Naive thymus-derived CD4-positive, alpha-beta T cell (primary cell): ENCODE measurements around the gene TTC13. TPM values are rescaled to one million over a fixed set of nuclear protein-coding genes. Genes with fewer than 3 reads are reported as not detected.

Experiments
- ATAC-seq: fragments of 150-1000 bp; cut with Tn5 transposase; 2 replicates; pipeline ENCODE4 v1.10.0; 2021; ENCODE audit warnings: mild to moderate bottlenecking, moderate library complexity
- CTCF ChIA-PET: fragments of 350-600 bp; sonication (Branson Sonifier 250); formaldehyde crosslinking; loops from one replicate; lab custom pipeline; 2021; ENCODE audit warnings: antibody characterized with exemption; lab: Charles Lee
- POLR2A ChIA-PET: fragments of 350-600 bp; sonication (Branson Sonifier 250); formaldehyde crosslinking; loops from one replicate; lab custom pipeline; 2021; ENCODE audit warnings: antibody characterized with exemption, inconsistent platforms; lab: Charles Lee
- DNase-seq, 9 donors: peaks; one replicate each; pipeline versions ENCODE4 v3.0.0 to v3.0.0-alpha.2; 2020 to 2022; ENCODE audit warnings: mixed read lengths in 1 of 9
- H3K27ac ChIP-seq: one replicate; pipeline ENCODE4 v1.7.0; 2013; ENCODE audit warnings: mild to moderate bottlenecking, low read depth, low read length, moderate library complexity
- H3K27me3 ChIP-seq, 2 donors: one replicate each; pipeline ENCODE4 v1.7.0; 2013; ENCODE audit warnings: low read length in 2 of 2, mild to moderate bottlenecking in 2 of 2, moderate library complexity in 2 of 2; ENCODE audit not compliant: control insufficient read depth in 2 of 2, insufficient read depth in 2 of 2
- H3K36me3 ChIP-seq, 3 experiments: 1 replicate in 2 of 3; 2 replicates in 1 of 3; pipeline ENCODE4 v1.7.0; 2013; ENCODE audit warnings: low read length in 3 of 3, mild to moderate bottlenecking in 3 of 3, moderate library complexity in 1 of 3; ENCODE audit not compliant: insufficient read depth in 3 of 3, control insufficient read depth in 2 of 3
- H3K4me1 ChIP-seq, 2 donors: one replicate each; pipeline ENCODE4 v1.7.0; 2013; ENCODE audit warnings: low read length in 2 of 2, mild to moderate bottlenecking in 2 of 2, moderate library complexity in 1 of 2; ENCODE audit not compliant: control insufficient read depth in 2 of 2, insufficient read depth in 2 of 2
- H3K4me3 ChIP-seq: 2 replicates; pipeline ENCODE4 v1.7.0; 2013; ENCODE audit warnings: mild to moderate bottlenecking, low read length
- H3K9me3 ChIP-seq, 3 experiments: 1 replicate in 2 of 3; 2 replicates in 1 of 3; pipeline ENCODE4 v1.7.0; 2013; ENCODE audit warnings: low read length in 3 of 3; ENCODE audit not compliant: control insufficient read depth in 2 of 3
- H3K27ac Mint-ChIP-seq, 9 donors: one replicate each; pipeline ENCODE4 v1.8.0; 2020 to 2022; ENCODE audit warnings: mixed read lengths in 9 of 9, mild to moderate bottlenecking in 8 of 9, moderate library complexity in 5 of 9, inconsistent platforms in 2 of 9
- H3K27me3 Mint-ChIP-seq, 5 donors: one replicate each; pipeline ENCODE4 v1.8.0; 2021 to 2022; ENCODE audit warnings: mixed read lengths in 5 of 5, mild to moderate bottlenecking in 1 of 5
- H3K36me3 Mint-ChIP-seq, 5 donors: one replicate each; pipeline ENCODE4 v1.8.0; 2020 to 2022; ENCODE audit warnings: mixed read lengths in 5 of 5, mild to moderate bottlenecking in 3 of 5, inconsistent platforms in 1 of 5
- H3K4me1 Mint-ChIP-seq, 7 donors: one replicate each; pipeline ENCODE4 v1.8.0; 2020 to 2022; ENCODE audit warnings: mixed read lengths in 7 of 7, mild to moderate bottlenecking in 3 of 7, inconsistent platforms in 1 of 7
- H3K4me3 Mint-ChIP-seq, 10 donors: one replicate each; pipeline ENCODE4 v1.8.0; 2020 to 2022; ENCODE audit warnings: mild to moderate bottlenecking in 10 of 10, mixed read lengths in 10 of 10, moderate library complexity in 6 of 10, inconsistent platforms in 2 of 10
- H3K9me3 Mint-ChIP-seq, 11 donors: one replicate each; pipeline ENCODE4 v1.8.0; 2020 to 2022; ENCODE audit warnings: mixed read lengths in 11 of 11, mild to moderate bottlenecking in 4 of 11, inconsistent platforms in 1 of 11, moderate library complexity in 1 of 11
- intact Hi-C, 2 donors: fragments of 100-400 bp; cut with micrococcal nuclease; formaldehyde crosslinking; loops; one replicate each; pipeline ENCODE4 v1.15.1; 2023
- polyA plus RNA-seq, 2 donors: library from polyadenylated mRNA; unstranded; fragments of 300-500 nt; fragmentation: Illumina TruSeq; gene quantifications; one replicate each; pipeline ENCODE4 v1.2.3, GENCODE V29; 2021
- total RNA-seq, 6 experiments: library from RNA in 5 of 6; stranded (reverse) in 5 of 6; gene quantifications; 1 replicate in 5 of 6; 2 replicates in 1 of 6; pipeline ENCODE4 v1.2.3 and lab custom pipeline; 2021 to 2026

Gene TTC13
- total and polyA plus RNA-seq, 7 experiments from 2014 or later: 9.9 to 54.6 (median 33.8) TPM

DNA sequence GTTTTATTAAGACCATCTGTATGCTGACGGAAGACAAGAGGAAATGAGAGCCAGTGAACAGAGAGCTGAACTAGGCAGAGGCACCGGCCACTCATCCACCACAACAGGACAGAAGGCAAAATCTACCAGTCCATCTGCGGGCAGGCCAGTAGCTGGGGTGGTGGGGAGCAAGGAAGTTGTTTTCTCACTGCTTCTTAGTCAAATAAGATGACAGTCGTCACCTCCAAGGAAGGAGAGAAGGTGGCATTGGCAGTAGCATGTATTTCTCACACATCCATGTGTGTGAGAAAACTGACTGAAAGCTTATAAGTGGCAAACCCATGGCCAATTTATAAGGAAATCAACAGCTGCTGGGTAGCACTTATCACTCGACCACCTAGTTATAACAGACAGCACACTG is 8.2 kb downstream of the TTC13 start:
- H3K4me3 Mint-ChIP-seq: peak overlapping the region in 1 of 10 donors; percentile 18
- DNase-seq (no peak), ATAC-seq (no peak)
- ChIA-PET POLR2A (interaction anchor here (0.8 to 1.1 kb wide), 2 partner anchors 8 to 39 kb away, joined by 3 to 4 read pairs; partner anchors contain the start of genes ARV1 and TTC13), CTCF (interaction anchor here (0.9 to 1.9 kb wide), 2 partner anchors 9 to 54 kb away, joined by 3 to 4 read pairs; no protein-coding TSS in a partner anchor)
- Histone ChIP-seq H3K36me3 (peaks cover 0 to 7% (median 0%) of the 10 kb centered on the region in 3 experiments), H3K9me3 (no peaks in the 10 kb centered on the region), H3K27me3 (no peaks in the 10 kb centered on the region), H3K27ac (no peak overlapping the region), H3K4me3 (no peak overlapping the region), H3K4me1 (peaks cover 31 to 34% of the 10 kb centered on the region in 2 donors)
- no peaks in the 10 kb centered on the region for H3K9me3 Mint-ChIP-seq
- peaks cover 38 to 84% (median 64%) of the 10 kb centered on the region in 7 donors for H3K4me1 Mint-ChIP-seq
- H3K36me3 Mint-ChIP-seq: peaks cover 0 to 12% (median 11%) of the 10 kb centered on the region in 5 donors
- no peaks in the 10 kb centered on the region for H3K27me3 Mint-ChIP-seq
- H3K27ac Mint-ChIP-seq: peak overlapping the region in 5 of 9 donors; percentile 6 to 77 (median 58)
- intact Hi-C loops: loop anchor here (10.0 kb wide), 4 partner anchors 546 to 1626 kb away; partner anchors contain the start of genes CCSAP (in 2 of the 2), DISC1 (in 1 of the 2), GALNT2 (in 1 of the 2) and PGBD5 (in 1 of the 2)

GRCh38 chr1:230966358-230966873 is 12.2 kb downstream of the TTC13 start:
- Mint-ChIP-seq H3K9me3 (no peaks in the 10 kb centered on the region), H3K27me3 (no peaks in the 10 kb centered on the region), H3K4me1 (peaks cover 19 to 79% (median 67%) of the 10 kb centered on the region in 7 donors), H3K4me3 (no peak overlapping the region), H3K36me3 (peaks cover 0 to 23% (median 17%) of the 10 kb centered on the region in 5 donors), H3K27ac (no peak overlapping the region)
- Histone ChIP-seq H3K27ac (no peak overlapping the region), H3K4me3 (no peak overlapping the region), H3K9me3 (no peaks in the 10 kb centered on the region), H3K4me1 (peaks cover 0 to 1% of the 10 kb centered on the region in 2 donors), H3K27me3 (no peaks in the 10 kb centered on the region), H3K36me3 (peaks cover 0 to 7% (median 0%) of the 10 kb centered on the region in 3 experiments)
- ChIA-PET CTCF (interaction anchor here (1.7 kb wide), 1 partner anchor 13 kb away, joined by 3 read pairs; the partner anchor contains the start of genes ARV1 and TTC13), POLR2A (no interaction called here)
- intact Hi-C loops: no loop called here
- ATAC-seq: no peak
- DNase-seq: no peak

GRCh38 chr1:230965535-230965934 is 13.1 kb downstream of the TTC13 start:
- Mint-ChIP-seq H3K27ac (no peak overlapping the region), H3K36me3 (peaks cover 0 to 29% (median 19%) of the 10 kb centered on the region in 5 donors), H3K27me3 (no peaks in the 10 kb centered on the region), H3K4me3 (no peak overlapping the region), H3K9me3 (no peaks in the 10 kb centered on the region), H3K4me1 (peaks cover 16 to 83% (median 71%) of the 10 kb centered on the region in 7 donors)
- no peak overlapping the region for H3K4me3 ChIP-seq
- no peak for ATAC-seq
- ChIA-PET CTCF (interaction anchor here (1.7 kb wide), 1 partner anchor 13 kb away, joined by 3 read pairs; the partner anchor contains the start of genes ARV1 and TTC13), POLR2A (no interaction called here)
- H3K27me3 ChIP-seq: no peaks in the 10 kb centered on the region
- DNase-seq: no peak
- no peaks in the 10 kb centered on the region for H3K9me3 ChIP-seq
- H3K36me3 ChIP-seq: peaks cover 0 to 12% (median 0%) of the 10 kb centered on the region in 3 experiments
- H3K4me1 ChIP-seq: no peaks in the 10 kb centered on the region
- intact Hi-C loops: no loop called here
- no peak overlapping the region for H3K27ac ChIP-seq

DNA sequence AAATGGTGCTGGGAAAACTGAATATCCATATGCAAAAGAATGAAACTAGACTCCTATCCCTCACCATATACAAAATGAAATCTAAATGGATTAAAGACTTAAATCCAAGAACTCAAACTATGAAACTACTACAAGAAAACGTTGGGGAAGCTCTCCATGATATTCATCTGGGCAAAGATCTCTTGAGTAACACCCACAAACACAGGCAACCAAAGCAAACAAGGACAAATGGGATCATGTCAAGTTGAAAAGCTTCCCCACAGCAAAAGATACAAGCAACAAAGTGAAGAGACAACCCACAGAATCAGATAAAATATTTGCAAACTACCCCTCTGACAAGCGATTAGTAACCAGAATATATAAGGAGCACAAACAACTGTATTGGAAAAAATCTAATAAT is 13.8 kb downstream of the TTC13 start:
- Histone ChIP-seq H3K4me3 (no peak overlapping the region), H3K36me3 (peaks cover 0 to 13% (median 0%) of the 10 kb centered on the region in 3 experiments), H3K9me3 (no peaks in the 10 kb centered on the region), H3K27me3 (no peaks in the 10 kb centered on the region), H3K4me1 (no peaks in the 10 kb centered on the region), H3K27ac (no peak overlapping the region)
- DNase-seq (no peak), ATAC-seq (no peak)
- intact Hi-C loops: loop anchor here in 1 of 2 donors (1.0 kb wide), 1 partner anchor 7 kb away; no protein-coding TSS in a partner anchor
- Mint-ChIP-seq H3K27ac (no peak overlapping the region), H3K4me3 (no peak overlapping the region), H3K27me3 (no peaks in the 10 kb centered on the region), H3K36me3 (peaks cover under 1 to 29% (median 23%) of the 10 kb centered on the region in 5 donors), H3K4me1 (peaks cover 13 to 80% (median 70%) of the 10 kb centered on the region in 7 donors), H3K9me3 (no peaks in the 10 kb centered on the region)
- ChIA-PET CTCF (no interaction called here), POLR2A (no interaction called here)

GRCh38 chr1:230958370-230958769 is 20.3 kb downstream of the TTC13 start:
- Histone ChIP-seq H3K4me1 (no peaks in the 10 kb centered on the region), H3K27ac (no peak overlapping the region), H3K27me3 (no peaks in the 10 kb centered on the region), H3K9me3 (no peaks in the 10 kb centered on the region), H3K36me3 (peaks cover 4 to 60% (median 10%) of the 10 kb centered on the region in 3 experiments), H3K4me3 (no peak overlapping the region)
- H3K36me3 Mint-ChIP-seq: peaks cover 5 to 65% (median 37%) of the 10 kb centered on the region in 5 donors
- H3K4me1 Mint-ChIP-seq: peaks cover 8 to 41% (median 33%) of the 10 kb centered on the region in 7 donors
- intact Hi-C loops: no loop called here
- ChIA-PET POLR2A (interaction anchor here (0.6 to 1.3 kb wide), 2 partner anchors 15 to 28 kb away, joined by 3 to 5 read pairs; no protein-coding TSS in a partner anchor), CTCF (no interaction called here)
- peak overlapping the region in 1 of 9 donors; percentile 26 for H3K27ac Mint-ChIP-seq
- ATAC-seq (no peak), DNase-seq (no peak)
- no peaks in the 10 kb centered on the region for H3K27me3 Mint-ChIP-seq
- no peaks in the 10 kb centered on the region for H3K9me3 Mint-ChIP-seq
- H3K4me3 Mint-ChIP-seq: no peak overlapping the region

DNA sequence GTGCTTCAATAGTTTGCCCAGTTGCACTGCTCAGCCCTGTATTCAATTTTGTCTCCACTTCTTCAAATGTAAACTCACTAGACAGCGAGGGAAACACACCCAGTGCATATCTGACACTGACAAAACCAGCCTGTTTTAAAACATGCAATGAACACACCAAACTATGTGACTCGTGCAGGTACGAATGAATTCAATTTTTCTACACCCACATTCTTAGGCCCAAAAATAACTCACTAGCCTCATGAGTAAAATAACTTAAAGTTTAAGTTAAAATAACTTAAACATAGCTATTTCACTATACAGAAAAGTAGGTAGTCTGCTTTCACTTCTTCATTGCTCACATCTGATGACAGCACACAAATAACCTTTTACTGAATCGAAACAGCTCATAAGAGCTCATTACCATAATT is 21.1 kb downstream of the TTC13 start:
- no peak overlapping the region for H3K4me3 ChIP-seq
- H3K27me3 ChIP-seq: no peaks in the 10 kb centered on the region
- ChIA-PET POLR2A (interaction anchor here (1.3 to 1.4 kb wide), 2 partner anchors 16 to 21 kb away, joined by 3 to 5 read pairs; no protein-coding TSS in a partner anchor), CTCF (no interaction called here)
- ATAC-seq (no peak), DNase-seq (no peak)
- Mint-ChIP-seq H3K27me3 (no peaks in the 10 kb centered on the region), H3K4me1 (peaks cover 5 to 36% (median 26%) of the 10 kb centered on the region in 7 donors), H3K27ac (no peak overlapping the region), H3K36me3 (peaks cover 5 to 70% (median 39%) of the 10 kb centered on the region in 5 donors), H3K4me3 (no peak overlapping the region), H3K9me3 (no peaks in the 10 kb centered on the region)
- H3K4me1 ChIP-seq: no peaks in the 10 kb centered on the region
- H3K36me3 ChIP-seq: peaks cover 4 to 62% (median 10%) of the 10 kb centered on the region in 3 experiments
- H3K27ac ChIP-seq: no peak overlapping the region
- intact Hi-C loops: loop anchor here in 1 of 2 donors (2.0 kb wide), 1 partner anchor 15 kb away; no protein-coding TSS in a partner anchor
- no peaks in the 10 kb centered on the region for H3K9me3 ChIP-seq
